GM12878 (cell line): Measurements from ENCODE around the gene CLPX. TPM values are rescaled to one million over a fixed set of nuclear protein-coding genes. Genes with fewer than 3 reads are reported as not detected.

Source experiments
- ATAC-seq: fragments of 200-7000 bp; cut with Tn5 transposase; 3 replicates; pipeline ENCODE4 v1.9.1; 2020; ENCODE audit warnings: mild to moderate bottlenecking, moderate library complexity
- BruUV-seq: library from RNA; stranded (reverse); fragments of 400-500 nt; replicated peaks from 2 replicates; lab custom pipeline; 2021; lab: Mats Ljungman, UMichigan
- CTCF ChIA-PET: fragments of 300-600 bp; sonication (Branson Sonifier 250); formaldehyde crosslinking; extraction: SDS; loops from one replicate; lab custom pipeline; 2021; ENCODE audit warnings: inconsistent platforms; lab: Yijun Ruan, JAX
- POLR2A ChIA-PET: fragments of 350-600 bp; formaldehyde crosslinking; extraction: SDS; loops from one replicate; lab custom pipeline; 2021; ENCODE audit warnings: inconsistent platforms; lab: Charles Lee
- RAD21 ChIA-PET: fragments of 300-600 bp; sonication (Branson Sonifier 250); formaldehyde crosslinking; loops from one replicate; lab custom pipeline; 2023; ENCODE audit warnings: antibody characterized with exemption; ENCODE audit not compliant: unreplicated experiment; lab: Charles Lee
- SMC1A ChIA-PET: fragments of 300-600 bp; sonication (Branson Sonifier 250); formaldehyde crosslinking; loops from one replicate; lab custom pipeline; 2023; ENCODE audit not compliant: unreplicated experiment, uncharacterized antibody; lab: Charles Lee
- DNase-seq: peaks from one replicate; pipeline ENCODE4 v3.0.0-alpha.2; 2011; ENCODE audit warnings: low read depth, low spot score
- FAIRE-seq: peaks from 3 replicates; lab custom pipeline; 2011; peaks lifted over from hg19 to GRCh38; lab: Jason Lieb, UNC
- H2AFZ ChIP-seq: 2 replicates; pipeline ENCODE4 v1.6.0; 2011; ENCODE audit warnings: low read depth, low read length, control low read depth; ENCODE audit not compliant: control insufficient read depth
- H3K27ac ChIP-seq: 2 replicates; pipeline ENCODE4 v1.5.1; 2011; ENCODE audit warnings: control low read depth; ENCODE audit not compliant: control insufficient read depth, insufficient read depth
- H3K27me3 ChIP-seq, 2 experiments: replicated peaks in 1 of 2; 2 replicates each; pipeline versions ENCODE4 v1.6.0 to v1.6.1; 2011; ENCODE audit warnings: low read length in 1 of 2; ENCODE audit not compliant: control insufficient read depth in 2 of 2, insufficient read depth in 2 of 2
- H3K36me3 ChIP-seq, 2 experiments: 2 replicates each; pipeline ENCODE4 v1.5.1; 2011; ENCODE audit warnings: low read length in 1 of 2; ENCODE audit not compliant: control insufficient read depth in 2 of 2, insufficient read depth in 2 of 2
- H3K4me1 ChIP-seq: 2 replicates; pipeline ENCODE4 v1.6.1; 2011; ENCODE audit warnings: mild to moderate bottlenecking, low read length, moderate library complexity, mixed read lengths; ENCODE audit not compliant: control insufficient read depth, insufficient read depth
- H3K4me2 ChIP-seq: 2 replicates; pipeline ENCODE4 v1.6.0; 2011; ENCODE audit warnings: control low read depth; ENCODE audit not compliant: control insufficient read depth, insufficient read depth
- H3K4me3 ChIP-seq: fragments of 200-600 bp; sonication (generic); 2 replicates; pipeline ENCODE4 v1.5.1; 2016
- H3K79me2 ChIP-seq: 2 replicates; pipeline ENCODE4 v1.6.0; 2011; ENCODE audit warnings: low read length; ENCODE audit not compliant: control insufficient read depth, insufficient read depth
- H3K9ac ChIP-seq: 2 replicates; pipeline ENCODE4 v1.8.0; 2011; ENCODE audit warnings: low read length, control low read depth, mixed read lengths; ENCODE audit not compliant: control insufficient read depth, insufficient read depth
- H3K9me3 ChIP-seq: replicated peaks from 3 replicates; pipeline ENCODE4 v1.5.1; 2011; ENCODE audit warnings: mild to moderate bottlenecking, low read length; ENCODE audit not compliant: control insufficient read depth, insufficient read depth
- H4K20me1 ChIP-seq: 2 replicates; pipeline ENCODE4 v1.6.0; 2011; ENCODE audit not compliant: control insufficient read depth, insufficient read depth
- CBX3 ChIP-seq: fragments of 200-600 bp; sonication (generic); IDR thresholded peaks from 2 replicates; pipeline ENCODE4 v1.6.1; 2016; ENCODE audit warnings: low read depth, borderline replicate concordance
- CEBPB ChIP-seq, 2 experiments: fragments of 150-350 bp in 1 of 2; IDR thresholded peaks; 2 replicates each; pipeline ENCODE4 v1.6.1; 2012 to 2014; ENCODE audit warnings: low read depth in 2 of 2, low read length in 2 of 2, borderline replicate concordance in 1 of 2, inconsistent platforms in 1 of 2
- CREB1 ChIP-seq: IDR thresholded peaks from 2 replicates; pipeline ENCODE4 v1.6.1; 2012; ENCODE audit warnings: low read depth, mild to moderate bottlenecking, inconsistent platforms
- MLLT1 ChIP-seq: fragments of 450-650 bp; IDR thresholded peaks from 2 replicates; pipeline ENCODE4 v1.6.1; 2016; ENCODE audit warnings: mild to moderate bottlenecking
- NFYB ChIP-seq: IDR thresholded peaks from 2 replicates; pipeline ENCODE4 v1.6.1; 2011; ENCODE audit warnings: low read depth, mild to moderate bottlenecking, low read length, improper control_type of control experiment, moderate library complexity; ENCODE audit not compliant: insufficient read depth
- NR2C1 ChIP-seq: fragments of 450-650 bp; IDR thresholded peaks from 2 replicates; pipeline ENCODE4 v1.6.1; 2017; ENCODE audit warnings: antibody characterized with exemption, mild to moderate bottlenecking, moderate library complexity
- NR2C2 ChIP-seq: IDR thresholded peaks from 2 replicates; pipeline ENCODE4 v1.6.1; 2011; ENCODE audit warnings: borderline replicate concordance, low read depth; ENCODE audit not compliant: control insufficient read depth, insufficient read length
- SP1 ChIP-seq: IDR thresholded peaks from one replicate; pipeline ENCODE4 v1.6.1; 2011; ENCODE audit warnings: low read depth, low read length
- ZNF592 ChIP-seq: fragments of 450-650 bp; IDR thresholded peaks from 2 replicates; pipeline ENCODE4 v1.6.1; 2017; ENCODE audit warnings: mild to moderate bottlenecking, moderate library complexity
- ZZZ3 ChIP-seq: IDR thresholded peaks from 2 replicates; pipeline ENCODE4 v1.6.1; 2011; ENCODE audit warnings: low read depth; ENCODE audit not compliant: control insufficient read depth, insufficient read length
- WGBS: methylation state at CpG from one replicate; pipeline ENCODE4 v1.1.6; 2016; ENCODE audit warnings: low lambda C conversion rate; ENCODE audit not compliant: insufficient replicate concordance, insufficient coverage; ENCODE audit errors: missing lambda C conversion rate; 5-methylcytosine and 5-hydroxymethylcytosine counted together
- in situ Hi-C: fragments of 300-500 bp; cut with MboI; formaldehyde crosslinking; loops from 9 replicates; pipeline ENCODE4 v1.14.3; 2018; ENCODE audit warnings: mixed read lengths
- intact Hi-C: fragments of 100-400 bp; cut with micrococcal nuclease; formaldehyde crosslinking; loops from one replicate; pipeline ENCODE4 v1.14.2; 2022; ENCODE audit not compliant: unreplicated experiment
- polyA plus RNA-seq, 11 experiments: library from polyadenylated mRNA; depleted of rRNA in 4 of 11; unstranded in 6 of 11; stranded (reverse) in 5 of 11; fragments of >200 nt; fragmentation: Nextera tagmentation in 4 of 11; fragmentation: Illumina TruSeq in 1 of 11; extraction: Ambion mirVana in 4 of 11; extraction: Trizol in 1 of 11; gene quantifications; 1 replicate in 1 of 11; 2 replicates in 10 of 11; pipeline versions ENCODE4 v1.2.1 to v1.2.3, GENCODE V29; 2011 to 2016; ENCODE audit warnings: inconsistent platforms in 2 of 11, missing spikeins in 2 of 11, low read depth in 1 of 11
- total RNA-seq, 4 experiments: library from RNA; depleted of rRNA in 3 of 4; stranded (reverse); fragments of >200 nt in 3 of 4; fragmentation: Illumina TruSeq in 1 of 4; extraction: Trizol in 1 of 4; gene quantifications; 2 replicates each; pipeline versions ENCODE4 v1.2.1 to v1.2.3, GENCODE V29; 2013 to 2021

The CLPX gene
- total and polyA plus RNA-seq, 10 of the 15 experiments (the other 5 are each of a cell fraction or from before 2014, with no cell fraction given): 10.1 to 57.4 (median 31.3) TPM

- ChIA-PET RAD21 (no interaction called here), CTCF (interaction anchor here (0.9 kb wide), 1 partner anchor 11 kb away, joined by 3 read pairs; no protein-coding TSS in a partner anchor), SMC1A (interaction anchor here (1.8 kb wide), 1 partner anchor 15 kb away, joined by 5 read pairs; no protein-coding TSS in a partner anchor)
- no peak overlapping the region for H3K4me3 ChIP-seq
- H3K27ac ChIP-seq: no peak overlapping the region
- in situ Hi-C loops (no loop called here), intact Hi-C loops (no loop called here)
- H3K27me3 ChIP-seq: no peaks in the 10 kb centered on the region
- BruUV-seq: no TSS peak
- no peak overlapping the region for H3K9ac ChIP-seq
- H3K4me1 ChIP-seq: no peaks in the 10 kb centered on the region
- ATAC-seq (no peak), DNase-seq (no peak)
- no peaks in the 10 kb centered on the region for H3K36me3 ChIP-seq
- H4K20me1 ChIP-seq: no peaks in the 10 kb centered on the region
- H3K9me3 ChIP-seq: no peaks in the 10 kb centered on the region
- TF ChIP-seq NFYB (no peak), NR2C2 (no peak), CBX3 (no peak), ZNF592 (no peak), CEBPB (IDR thresholded peaks at IDR 0.05; ENCODE audit: borderline replicate concordance in 1 of 2, low read depth in 2 of 2, low read length in 2 of 2) (no peak), MLLT1 (no peak), CREB1 (no peak), ZZZ3 (no peak), SP1 (no peak), NR2C1 (no peak)
- TF ChIP-seq, all 136 proteins: peak for 0
- no peak for FAIRE-seq
- no peaks in the 10 kb centered on the region for H3K79me2 ChIP-seq
- 57% methylated on average over 4 of the region's 4 CpGs for WGBS
- POLR2A ChIA-PET: interaction anchor here (0.6 kb wide), 1 partner anchor 27 kb away, joined by 3 read pairs; no protein-coding TSS in a partner anchor
- H3K4me2 ChIP-seq: no peak overlapping the region
- no peak overlapping the region for H2AFZ ChIP-seq
Observed at GRCh38 chr15:65222891-65223290, 37.7 kb upstream of the CLPX start.
